MM.1S (cell line): ENCODE measurements around the gene N4BP2L2.

ENCODE experiments used
- DNase-seq: peaks from one replicate; pipeline ENCODE4 v3.0.0-alpha.2; 2015
- H2AFZ ChIP-seq: fragments of 300-600 bp; sonication (generic); 2 replicates; pipeline ENCODE4 v1.6.0; 2016; ENCODE audit warnings: antibody characterized with exemption, low read length
- H3F3A ChIP-seq: fragments of 300-600 bp; sonication (generic); 2 replicates; pipeline ENCODE4 v1.6.1; 2016; ENCODE audit warnings: mild to moderate bottlenecking, antibody characterized with exemption, low read length, moderate library complexity, mixed read lengths; ENCODE audit not compliant: insufficient read depth
- H3K27ac ChIP-seq: fragments of 300-600 bp; sonication (generic); 2 replicates; pipeline ENCODE4 v1.5.1; 2016; ENCODE audit warnings: mild to moderate bottlenecking, low read length
- H3K27me3 ChIP-seq: fragments of 300-600 bp; sonication (generic); replicated peaks from 2 replicates; pipeline ENCODE4 v1.6.0; 2016; ENCODE audit warnings: low read length; ENCODE audit not compliant: insufficient read depth
- H3K36me3 ChIP-seq: fragments of 300-600 bp; sonication (generic); replicated peaks from 2 replicates; pipeline ENCODE4 v1.6.1; 2016; ENCODE audit warnings: mild to moderate bottlenecking, low read length, mixed read lengths; ENCODE audit not compliant: insufficient read depth
- H3K4me1 ChIP-seq: fragments of 300-600 bp; sonication (generic); 2 replicates; pipeline ENCODE4 v1.6.1; 2016; ENCODE audit warnings: low read length, mixed read lengths
- H3K4me2 ChIP-seq: fragments of 300-600 bp; sonication (generic); 2 replicates; pipeline ENCODE4 v1.6.0; 2016; ENCODE audit warnings: low read depth, low read length
- H3K4me3 ChIP-seq: fragments of 300-600 bp; sonication (generic); 2 replicates; pipeline ENCODE4 v1.5.1; 2016; ENCODE audit warnings: low read length, mixed read lengths
- H3K79me2 ChIP-seq: fragments of 300-600 bp; sonication (generic); 2 replicates; pipeline ENCODE4 v1.6.1; 2016; ENCODE audit warnings: mixed run types, low read length, mixed read lengths
- H3K9ac ChIP-seq: fragments of 300-600 bp; sonication (generic); 2 replicates; pipeline ENCODE4 v1.6.1; 2016; ENCODE audit warnings: low read length, mixed read lengths
- H3K9me2 ChIP-seq: fragments of 300-600 bp; sonication (generic); replicated peaks from 2 replicates; pipeline ENCODE4 v1.6.1; 2016; ENCODE audit warnings: mild to moderate bottlenecking, low read length, mixed read lengths; ENCODE audit not compliant: insufficient read depth
- H3K9me3 ChIP-seq: fragments of 300-600 bp; sonication (generic); replicated peaks from 2 replicates; pipeline ENCODE4 v1.6.1; 2016; ENCODE audit warnings: mild to moderate bottlenecking, low read length, mixed read lengths; ENCODE audit not compliant: insufficient read depth
- H4K20me1 ChIP-seq: fragments of 300-600 bp; sonication (generic); 2 replicates; pipeline ENCODE4 v1.6.1; 2016; ENCODE audit warnings: mild to moderate bottlenecking, low read length, moderate library complexity, mixed read lengths; ENCODE audit not compliant: insufficient read depth
- EZH2 ChIP-seq: fragments of 300-600 bp; sonication (generic); optimal IDR thresholded peaks from 2 replicates; pipeline ENCODE3; 2017; ENCODE audit warnings: low read depth, mild to moderate bottlenecking, antibody characterized with exemption, low read length, mixed read lengths
- EZH2phosphoT487 ChIP-seq: fragments of 300-600 bp; sonication (generic); IDR thresholded peaks from 2 replicates; pipeline ENCODE4 v1.6.1; 2018; ENCODE audit warnings: antibody characterized with exemption, low read length
- TF ChIP-seq, protein P1 (sequence below): fragments of 300-600 bp; sonication (generic); IDR thresholded peaks from 2 replicates; pipeline ENCODE4 v1.5.1; 2016; ENCODE audit warnings: antibody characterized with exemption, low read length, mixed read lengths

N4BP2L2 gene

DNA sequence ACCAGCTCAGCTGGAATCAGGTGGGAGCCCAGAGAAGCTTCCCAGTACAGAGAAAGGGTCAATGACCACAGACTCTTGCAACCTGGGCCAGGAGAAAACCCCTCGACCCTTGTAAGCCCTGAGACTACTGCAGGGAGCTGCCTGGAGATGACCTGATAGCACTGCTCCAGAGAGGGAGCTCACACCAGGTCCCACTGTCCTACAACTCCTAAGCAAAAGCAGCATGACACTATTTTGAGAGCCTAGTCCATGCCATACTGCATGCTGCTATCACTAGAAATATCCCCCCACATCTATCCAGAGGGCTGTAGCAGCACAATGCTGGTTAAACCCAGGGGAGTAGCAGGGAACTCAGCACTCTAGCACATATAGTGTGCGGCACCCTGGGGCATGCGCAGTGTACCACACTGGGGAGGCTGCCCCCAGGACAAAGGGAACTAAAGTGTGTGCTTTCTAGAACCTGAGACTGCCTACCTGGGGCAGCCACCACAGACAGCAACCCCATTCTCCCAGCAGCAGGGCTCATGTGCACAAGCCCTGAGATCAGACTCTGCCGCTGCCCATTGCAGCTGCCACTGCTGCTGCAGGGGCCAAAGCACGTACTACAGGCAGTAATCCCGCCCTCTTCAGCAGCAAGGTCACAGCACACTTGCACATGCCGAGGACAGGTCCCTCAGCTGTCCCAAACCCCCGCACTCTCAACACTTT is 83.6 kb downstream of the N4BP2L2 start:
- no peak overlapping the region for H3K27ac ChIP-seq
- no peak for TF ChIP-seq EZH2phosphoT487
- no peak for TF ChIP-seq EZH2
- TF ChIP-seq, protein P1, sequence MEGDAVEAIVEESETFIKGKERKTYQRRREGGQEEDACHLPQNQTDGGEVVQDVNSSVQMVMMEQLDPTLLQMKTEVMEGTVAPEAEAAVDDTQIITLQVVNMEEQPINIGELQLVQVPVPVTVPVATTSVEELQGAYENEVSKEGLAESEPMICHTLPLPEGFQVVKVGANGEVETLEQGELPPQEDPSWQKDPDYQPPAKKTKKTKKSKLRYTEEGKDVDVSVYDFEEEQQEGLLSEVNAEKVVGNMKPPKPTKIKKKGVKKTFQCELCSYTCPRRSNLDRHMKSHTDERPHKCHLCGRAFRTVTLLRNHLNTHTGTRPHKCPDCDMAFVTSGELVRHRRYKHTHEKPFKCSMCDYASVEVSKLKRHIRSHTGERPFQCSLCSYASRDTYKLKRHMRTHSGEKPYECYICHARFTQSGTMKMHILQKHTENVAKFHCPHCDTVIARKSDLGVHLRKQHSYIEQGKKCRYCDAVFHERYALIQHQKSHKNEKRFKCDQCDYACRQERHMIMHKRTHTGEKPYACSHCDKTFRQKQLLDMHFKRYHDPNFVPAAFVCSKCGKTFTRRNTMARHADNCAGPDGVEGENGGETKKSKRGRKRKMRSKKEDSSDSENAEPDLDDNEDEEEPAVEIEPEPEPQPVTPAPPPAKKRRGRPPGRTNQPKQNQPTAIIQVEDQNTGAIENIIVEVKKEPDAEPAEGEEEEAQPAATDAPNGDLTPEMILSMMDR: no peak
- no peaks in the 10 kb centered on the region for H4K20me1 ChIP-seq
- no peaks in the 10 kb centered on the region for H3K79me2 ChIP-seq
- H3K9ac ChIP-seq: no peak overlapping the region
- no peaks in the 10 kb centered on the region for H3K27me3 ChIP-seq
- no peaks in the 10 kb centered on the region for H3F3A ChIP-seq
- peaks cover 6% of the 10 kb centered on the region for H3K4me1 ChIP-seq
- DNase-seq: no peak
- no peaks in the 10 kb centered on the region for H3K9me2 ChIP-seq
- H3K9me3 ChIP-seq: no peaks in the 10 kb centered on the region
- H3K4me3 ChIP-seq: no peak overlapping the region
- no peak overlapping the region for H3K4me2 ChIP-seq
- no peaks in the 10 kb centered on the region for H3K36me3 ChIP-seq
- no peak overlapping the region for H2AFZ ChIP-seq

DNA sequence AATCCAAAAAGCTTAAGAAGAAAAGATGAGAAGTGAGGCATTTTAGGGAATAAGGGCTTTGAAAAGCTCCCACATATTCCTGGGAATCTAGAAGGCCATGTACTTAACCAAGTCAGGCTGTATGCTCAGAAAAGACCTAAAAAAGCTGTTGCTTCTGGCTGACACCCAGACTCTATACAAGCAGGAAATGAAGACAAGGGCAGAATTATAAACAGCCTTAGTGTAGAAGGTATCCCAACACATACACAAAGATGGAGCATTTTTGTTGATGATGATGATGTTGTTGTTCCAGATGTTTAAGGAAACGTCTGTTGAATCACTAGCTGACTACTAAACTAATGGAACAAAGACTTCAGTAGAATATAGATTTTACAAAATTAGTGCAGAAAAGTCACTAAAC is 84.6 kb downstream of the N4BP2L2 start:
- Histone ChIP-seq H3K79me2 (no peaks in the 10 kb centered on the region), H2AFZ (no peak overlapping the region), H4K20me1 (no peaks in the 10 kb centered on the region), H3K4me1 (peaks cover 6% of the 10 kb centered on the region), H3K9ac (no peak overlapping the region), H3K27me3 (no peaks in the 10 kb centered on the region), H3K36me3 (no peaks in the 10 kb centered on the region), H3K9me3 (no peaks in the 10 kb centered on the region), H3K4me2 (no peak overlapping the region), H3F3A (no peaks in the 10 kb centered on the region), H3K27ac (no peak overlapping the region), H3K4me3 (no peak overlapping the region), H3K9me2 (no peaks in the 10 kb centered on the region)
- no peak for DNase-seq
- TF ChIP-seq, protein P1: no peak
- TF ChIP-seq EZH2: no peak
- TF ChIP-seq EZH2phosphoT487: no peak

DNA sequence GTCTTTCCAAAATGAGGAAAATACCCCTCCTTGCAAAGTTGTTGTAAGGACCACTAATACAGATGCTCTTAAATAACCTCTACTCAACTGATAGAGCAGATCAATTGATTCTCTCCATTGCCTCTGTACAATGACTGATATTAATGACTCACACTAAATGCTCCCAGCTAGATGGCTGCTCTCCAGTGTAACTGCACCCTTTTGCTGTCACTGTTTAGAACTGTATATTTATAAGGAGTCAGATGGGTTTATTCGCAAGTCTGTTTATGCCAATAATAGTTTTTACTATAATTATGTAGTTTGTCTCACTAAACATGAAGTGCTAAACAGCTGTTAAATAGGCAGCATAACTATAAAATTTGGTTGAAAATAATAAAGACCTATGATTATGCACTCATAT is 89.6 kb downstream of the N4BP2L2 start:
- Histone ChIP-seq H3K79me2 (no peaks in the 10 kb centered on the region), H3K9me2 (no peaks in the 10 kb centered on the region), H3K36me3 (no peaks in the 10 kb centered on the region), H3K4me3 (no peak overlapping the region), H3K27me3 (no peaks in the 10 kb centered on the region), H3K4me2 (no peak overlapping the region), H2AFZ (no peak overlapping the region), H4K20me1 (no peaks in the 10 kb centered on the region), H3F3A (no peaks in the 10 kb centered on the region), H3K9me3 (no peaks in the 10 kb centered on the region), H3K4me1 (no peaks in the 10 kb centered on the region), H3K27ac (no peak overlapping the region), H3K9ac (no peak overlapping the region)
- TF ChIP-seq EZH2 (no peak), EZH2phosphoT487 (no peak)
- TF ChIP-seq, protein P1: no peak
- no peak for DNase-seq
